ENCODE results near the gene PCBP4.

GRCh38 chr3:51945926-51946705, 21.1 kb downstream of the PCBP4 start:
- TF ChIP-seq CTCF (IDR thresholded peaks at IDR 0.05), result no peak
- no peak for TF ChIP-seq EZH2phosphoT487 (IDR thresholded peaks at IDR 0.05)
- TF ChIP-seq EZH2 (IDR thresholded peaks at IDR 0.05), result no peak

Measured in neural progenitor cell (in vitro differentiated cells).